ENCODE data around the gene ZYG11A. TPM values are rescaled to one million over a fixed set of nuclear protein-coding genes. Genes with fewer than 3 reads are reported as not detected.

Gene ZYG11A
- total RNA-seq, 2 experiments from 2014 or later = 0.19 to 0.20 TPM

GRCh38 chr1:52904208-52904926, 61.8 kb downstream of the ZYG11A start:
- Mint-ChIP-seq H3K36me3 (no peaks in the 10 kb centered on the region), H3K4me3 (no peak overlapping the region), H3K27ac (no peak overlapping the region), H3K4me1 (peaks cover 3% of the 10 kb centered on the region), H3K27me3 (no peaks in the 10 kb centered on the region), H3K9me3 (no peaks in the 10 kb centered on the region)
- DNase-seq = no peak

GRCh38 chr1:52904927-52905698, 62.6 kb downstream of the ZYG11A start:
- H3K36me3 Mint-ChIP-seq = no peaks in the 10 kb centered on the region
- H3K4me3 Mint-ChIP-seq = no peak overlapping the region
- no peaks in the 10 kb centered on the region for H3K9me3 Mint-ChIP-seq
- H3K27ac Mint-ChIP-seq = no peak overlapping the region
- DNase-seq = peak; percentile 44
- H3K27me3 Mint-ChIP-seq = no peaks in the 10 kb centered on the region
- H3K4me1 Mint-ChIP-seq = peaks cover 3% of the 10 kb centered on the region

- Mint-ChIP-seq H3K9me3 (no peaks in the 10 kb centered on the region), H3K36me3 (no peaks in the 10 kb centered on the region), H3K4me1 (peaks cover 3% of the 10 kb centered on the region), H3K4me3 (no peak overlapping the region), H3K27me3 (no peaks in the 10 kb centered on the region), H3K27ac (no peak overlapping the region)
- DNase-seq = no peak
Measured at GRCh38 chr1:52906135-52906603, 63.6 kb downstream of the ZYG11A start.

GRCh38 chr1:52907068-52907811, 64.7 kb downstream of the ZYG11A start:
- Mint-ChIP-seq H3K4me1 (peaks cover 3% of the 10 kb centered on the region), H3K36me3 (no peaks in the 10 kb centered on the region), H3K4me3 (no peak overlapping the region), H3K27ac (no peak overlapping the region), H3K27me3 (no peaks in the 10 kb centered on the region), H3K9me3 (no peaks in the 10 kb centered on the region)
- no peak for DNase-seq

- DNase-seq = no peak
- Mint-ChIP-seq H3K27ac (no peak overlapping the region), H3K4me1 (peaks cover 3% of the 10 kb centered on the region), H3K4me3 (no peak overlapping the region), H3K9me3 (no peaks in the 10 kb centered on the region), H3K27me3 (no peaks in the 10 kb centered on the region), H3K36me3 (no peaks in the 10 kb centered on the region)
Measured at GRCh38 chr1:52907812-52908153, 65.2 kb downstream of the ZYG11A start.

- no peak for DNase-seq
- Mint-ChIP-seq H3K4me1 (no peaks in the 10 kb centered on the region), H3K9me3 (no peaks in the 10 kb centered on the region), H3K4me3 (no peak overlapping the region), H3K27me3 (no peaks in the 10 kb centered on the region), H3K36me3 (no peaks in the 10 kb centered on the region), H3K27ac (no peak overlapping the region)
Measured at GRCh38 chr1:52911541-52911940, 69.0 kb downstream of the ZYG11A start.

GRCh38 chr1:52913014-52913413, 70.5 kb downstream of the ZYG11A start:
- no peaks in the 10 kb centered on the region for H3K9me3 Mint-ChIP-seq
- H3K4me1 Mint-ChIP-seq = no peaks in the 10 kb centered on the region
- H3K27ac Mint-ChIP-seq = no peak overlapping the region
- H3K36me3 Mint-ChIP-seq = no peaks in the 10 kb centered on the region
- no peak for DNase-seq
- H3K27me3 Mint-ChIP-seq = no peaks in the 10 kb centered on the region
- H3K4me3 Mint-ChIP-seq = no peak overlapping the region

- no peaks in the 10 kb centered on the region for H3K9me3 Mint-ChIP-seq
- no peak overlapping the region for H3K27ac Mint-ChIP-seq
- H3K4me3 Mint-ChIP-seq = no peak overlapping the region
- DNase-seq = peak; percentile 14
- no peaks in the 10 kb centered on the region for H3K4me1 Mint-ChIP-seq
- no peaks in the 10 kb centered on the region for H3K36me3 Mint-ChIP-seq
- no peaks in the 10 kb centered on the region for H3K27me3 Mint-ChIP-seq
Measured at GRCh38 chr1:52913537-52913936, 71.0 kb downstream of the ZYG11A start.

GRCh38 chr1:52914463-52914862, 71.9 kb downstream of the ZYG11A start:
- Mint-ChIP-seq H3K36me3 (no peaks in the 10 kb centered on the region), H3K4me1 (peaks cover 6% of the 10 kb centered on the region), H3K9me3 (no peaks in the 10 kb centered on the region), H3K27me3 (no peaks in the 10 kb centered on the region), H3K27ac (no peak overlapping the region), H3K4me3 (no peak overlapping the region)
- no peak for DNase-seq

GRCh38 chr1:52915211-52915854, 72.8 kb downstream of the ZYG11A start:
- no peaks in the 10 kb centered on the region for H3K27me3 Mint-ChIP-seq
- H3K27ac Mint-ChIP-seq = no peak overlapping the region
- H3K9me3 Mint-ChIP-seq = no peaks in the 10 kb centered on the region
- H3K4me1 Mint-ChIP-seq = peaks cover 14% of the 10 kb centered on the region
- no peak for DNase-seq
- H3K4me3 Mint-ChIP-seq = no peak overlapping the region
- no peaks in the 10 kb centered on the region for H3K36me3 Mint-ChIP-seq

- Mint-ChIP-seq H3K27ac (no peak overlapping the region), H3K4me1 (peaks cover 15% of the 10 kb centered on the region), H3K27me3 (no peaks in the 10 kb centered on the region), H3K36me3 (no peaks in the 10 kb centered on the region), H3K4me3 (no peak overlapping the region), H3K9me3 (no peaks in the 10 kb centered on the region)
- DNase-seq = no peak
Measured at GRCh38 chr1:52915855-52916220, 73.3 kb downstream of the ZYG11A start.

GRCh38 chr1:52916241-52916975, 73.8 kb downstream of the ZYG11A start:
- H3K27me3 Mint-ChIP-seq = no peaks in the 10 kb centered on the region
- no peaks in the 10 kb centered on the region for H3K36me3 Mint-ChIP-seq
- no peak for DNase-seq
- no peaks in the 10 kb centered on the region for H3K9me3 Mint-ChIP-seq
- H3K27ac Mint-ChIP-seq = peak overlapping the region; percentile 17
- no peak overlapping the region for H3K4me3 Mint-ChIP-seq
- peaks cover 15% of the 10 kb centered on the region for H3K4me1 Mint-ChIP-seq

GRCh38 chr1:52917156-52917555, 74.6 kb downstream of the ZYG11A start:
- DNase-seq = no peak
- Mint-ChIP-seq H3K27me3 (no peaks in the 10 kb centered on the region), H3K9me3 (no peaks in the 10 kb centered on the region), H3K4me1 (peaks cover 17% of the 10 kb centered on the region), H3K4me3 (no peak overlapping the region), H3K27ac (no peak overlapping the region), H3K36me3 (no peaks in the 10 kb centered on the region)

- Mint-ChIP-seq H3K36me3 (no peaks in the 10 kb centered on the region), H3K4me3 (no peak overlapping the region), H3K9me3 (no peaks in the 10 kb centered on the region), H3K27ac (no peak overlapping the region), H3K27me3 (no peaks in the 10 kb centered on the region), H3K4me1 (peaks cover 17% of the 10 kb centered on the region)
- DNase-seq = no peak
Measured at GRCh38 chr1:52917581-52917980, 75.0 kb downstream of the ZYG11A start.

Measured in activated naive CD8-positive, alpha-beta T cell treated with anti-CD3 and anti-CD28 coated beads for 36 hours (primary cell).